ENCODE data around the gene MBTPS1.

MBTPS1 gene

DNA sequence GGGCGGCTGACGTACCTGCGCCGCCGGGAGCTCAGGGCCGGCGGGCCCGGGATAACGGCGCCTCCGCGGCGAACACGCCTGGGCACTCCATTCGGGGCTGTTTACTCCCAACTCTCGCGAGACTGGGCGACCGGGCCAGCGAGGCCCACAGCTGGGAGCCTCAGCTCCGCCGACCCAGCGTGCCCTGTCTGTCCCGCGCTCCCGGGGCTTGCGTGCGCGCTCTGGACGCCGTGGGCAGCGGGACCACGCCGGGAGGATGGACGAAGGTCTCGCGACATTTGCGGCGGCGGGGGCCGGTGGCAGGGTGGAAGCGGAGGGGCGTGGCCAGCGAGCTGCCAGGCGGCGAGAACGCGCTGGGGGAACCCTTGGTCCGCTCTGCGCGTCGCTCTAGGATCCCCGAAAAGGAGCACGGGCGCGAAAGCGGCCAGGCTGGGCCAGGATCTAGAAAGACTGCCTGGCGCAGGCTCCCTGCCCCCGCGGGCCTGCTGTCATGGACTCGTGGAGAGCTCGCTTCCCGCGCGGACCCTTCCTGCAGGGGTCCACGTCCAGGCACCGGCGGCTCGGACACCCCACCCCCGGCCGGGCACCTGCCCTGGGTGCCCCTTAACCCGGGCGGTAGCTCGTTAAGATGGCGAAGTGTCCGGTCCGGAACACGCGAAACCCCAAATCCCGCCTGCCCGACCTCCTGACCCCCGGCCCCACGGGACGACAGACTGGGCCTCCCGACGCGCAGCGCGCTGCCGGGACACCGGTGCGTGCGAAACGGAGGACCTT is at the start of gene MBTPS1:
Gene MBTPS1 (minus strand): TSS at position 223 of the 774 bp plus-strand sequence. CDS start 15,159 bp downstream, outside the sequence.
- peak; percentile 55 for DNase-seq

DNA sequence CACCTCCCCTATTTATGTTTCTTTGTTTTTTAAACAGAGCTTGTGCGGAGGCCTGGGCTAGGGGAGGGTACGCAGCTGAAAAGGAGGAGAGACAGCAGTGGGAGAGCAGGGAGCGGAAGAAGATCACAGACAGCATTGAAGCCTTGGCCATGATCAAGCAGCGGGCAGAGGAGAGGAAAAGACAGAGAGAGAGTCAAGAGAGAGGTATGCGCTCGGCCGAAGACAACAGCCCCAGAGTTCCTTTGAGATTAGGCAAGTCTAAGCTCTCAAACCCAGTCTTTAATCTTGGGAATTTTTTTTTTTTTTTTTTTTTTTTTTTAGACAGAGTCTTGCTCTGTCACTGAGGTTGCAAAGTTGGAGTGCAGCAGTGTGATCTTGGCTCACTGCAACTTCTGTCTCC is 49.0 kb upstream of the MBTPS1 start:
- DNase-seq, result no peak

GRCh38 chr16:84161801-84162200 is 45.1 kb upstream of the MBTPS1 start:
- no peak for DNase-seq

GRCh38 chr16:84161037-84161436 is 44.3 kb upstream of the MBTPS1 start:
- no peak for DNase-seq

DNA sequence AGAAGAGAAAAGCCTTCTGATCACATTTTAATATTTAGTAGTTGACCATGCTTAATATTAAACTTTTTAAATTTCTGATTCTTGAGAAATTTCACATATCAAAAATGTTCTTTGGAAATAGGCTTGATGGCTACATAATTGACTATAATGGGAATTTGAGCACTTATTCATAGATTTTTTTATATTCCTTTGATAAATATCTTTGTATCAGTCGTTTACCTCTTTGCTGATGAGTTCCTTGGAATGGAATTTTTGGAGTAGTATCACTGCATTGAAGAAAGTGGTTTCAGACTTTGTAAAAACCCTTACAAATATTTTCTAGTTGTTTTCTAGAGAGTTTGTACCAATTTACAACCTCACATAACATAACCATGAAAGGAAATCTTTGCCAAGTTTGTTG is 43.1 kb upstream of the MBTPS1 start:
- no peak for DNase-seq

DNA sequence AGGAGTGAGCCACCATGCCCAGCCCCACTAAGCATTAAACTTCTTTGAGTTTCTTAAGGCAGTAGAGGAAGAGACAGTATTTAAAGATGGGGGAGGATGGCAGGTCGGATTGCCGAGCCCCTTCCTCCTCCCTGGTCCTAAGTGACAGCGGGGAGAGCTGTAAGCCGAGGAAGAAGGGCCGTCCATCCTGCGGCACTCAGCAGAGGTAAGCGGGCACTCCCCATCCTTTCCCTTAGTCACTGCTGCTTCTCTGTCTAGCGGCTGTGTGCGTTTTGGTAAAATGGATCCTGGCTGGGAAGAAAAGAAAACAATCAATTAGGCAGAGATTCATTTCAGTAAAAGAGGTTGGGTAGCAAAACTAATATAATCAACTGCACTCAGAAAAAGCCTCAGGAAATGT is 42.3 kb upstream of the MBTPS1 start:
- DNase-seq, result no peak

DNA sequence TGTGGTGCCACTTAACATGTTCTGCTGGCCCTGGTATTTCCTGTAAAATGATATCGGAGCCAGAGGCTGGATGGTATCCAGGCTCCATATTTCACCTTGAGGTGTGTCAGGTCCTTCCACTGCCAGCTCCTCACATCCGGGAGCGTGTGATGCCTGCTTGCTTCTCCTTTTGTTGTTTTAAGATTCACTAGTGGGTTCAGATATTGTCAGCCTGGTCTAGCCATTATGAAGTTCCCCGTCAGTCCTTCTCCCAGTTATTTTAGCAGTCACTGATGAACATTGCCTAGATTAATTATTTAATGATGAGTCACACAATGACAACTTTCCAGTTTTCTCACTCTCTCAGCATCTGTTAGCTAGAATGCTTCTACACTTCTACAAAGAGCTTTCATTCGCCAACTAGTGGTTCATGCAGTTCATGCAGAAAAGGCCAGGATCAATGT is 39.6 kb upstream of the MBTPS1 start:
- DNase-seq, result no peak

- no peak for DNase-seq
Observed at GRCh38 chr16:84155771-84156170, 39.0 kb upstream of the MBTPS1 start.

DNA sequence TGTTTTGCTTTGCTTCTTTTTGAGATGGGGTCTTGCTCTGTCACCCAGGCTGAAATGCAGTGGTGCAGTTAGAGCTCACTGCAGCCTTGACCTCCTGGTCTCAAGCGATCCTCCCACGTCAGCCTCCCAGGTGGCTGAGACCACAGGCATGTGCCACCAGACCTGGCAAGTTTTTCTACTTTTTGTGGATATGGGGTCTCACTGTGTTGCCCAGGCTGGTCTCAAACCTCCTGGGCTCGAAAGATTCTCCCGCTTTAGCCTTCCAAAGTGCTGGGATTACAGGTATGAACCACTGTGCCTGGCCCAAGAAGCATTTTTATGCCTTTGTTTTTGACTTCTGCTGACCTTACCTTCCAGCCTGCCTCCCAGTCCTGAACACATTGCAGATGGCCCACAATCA is 38.5 kb upstream of the MBTPS1 start:
- DNase-seq, result no peak

DNA sequence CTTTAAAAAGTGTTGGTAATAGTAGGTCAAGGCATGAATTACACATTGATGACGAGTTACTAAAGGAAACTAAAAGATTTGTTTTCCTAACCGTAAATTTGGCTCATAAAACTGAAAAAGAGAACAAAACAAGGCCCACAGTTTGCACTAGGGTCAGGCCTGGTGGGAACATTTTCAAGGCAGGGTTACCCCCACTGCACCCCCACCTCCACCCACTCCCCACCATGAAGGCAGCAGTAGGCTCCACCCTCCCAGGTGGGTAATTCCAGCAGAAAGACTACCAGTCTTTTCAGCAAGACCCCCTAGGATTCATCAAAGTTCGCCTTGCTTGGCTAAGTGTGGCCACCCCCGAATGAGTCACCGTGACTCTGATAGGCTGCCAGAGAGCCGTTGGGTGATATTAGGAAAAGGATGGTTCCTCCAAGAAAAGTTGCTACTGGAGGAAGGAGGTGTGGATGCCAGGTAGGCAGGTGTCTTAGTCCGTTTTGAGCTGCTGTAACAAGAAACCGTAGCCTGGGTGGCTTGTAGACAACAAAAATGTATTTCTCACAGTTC is 37.0 kb upstream of the MBTPS1 start:
- no peak for DNase-seq

DNA sequence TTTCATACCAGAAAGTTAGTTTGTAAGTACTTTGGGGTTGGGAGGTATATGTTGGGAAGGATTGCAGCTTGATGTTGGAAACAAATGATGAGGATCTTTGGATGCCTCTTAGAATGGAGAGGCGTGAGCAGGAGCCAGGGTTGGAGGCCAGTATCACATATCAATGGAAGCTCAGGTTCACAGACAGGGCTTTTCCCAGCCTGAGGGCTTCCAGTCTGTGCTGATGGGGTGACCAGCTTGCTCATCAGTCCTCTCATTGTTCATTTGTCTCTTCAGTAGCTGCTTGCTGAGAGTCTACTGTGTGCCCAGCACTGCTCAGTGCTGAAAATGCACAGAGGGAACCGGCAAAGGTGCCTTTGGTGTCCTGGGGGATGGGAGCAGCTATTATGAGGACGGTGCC is 34.2 kb upstream of the MBTPS1 start:
- DNase-seq, result no peak

- DNase-seq, result no peak
Observed at GRCh38 chr16:84144859-84145639, 28.3 kb upstream of the MBTPS1 start, which contains the start of the genes DNAAF1 and HSDL1. Gene DNAAF1 (plus strand): TSS chr16:84145308. CDS start chr16:84145441, 133 bp downstream. Gene HSDL1 (minus strand): TSS chr16:84145177. CDS start chr16:84131321, 13,856 bp downstream.

DNA sequence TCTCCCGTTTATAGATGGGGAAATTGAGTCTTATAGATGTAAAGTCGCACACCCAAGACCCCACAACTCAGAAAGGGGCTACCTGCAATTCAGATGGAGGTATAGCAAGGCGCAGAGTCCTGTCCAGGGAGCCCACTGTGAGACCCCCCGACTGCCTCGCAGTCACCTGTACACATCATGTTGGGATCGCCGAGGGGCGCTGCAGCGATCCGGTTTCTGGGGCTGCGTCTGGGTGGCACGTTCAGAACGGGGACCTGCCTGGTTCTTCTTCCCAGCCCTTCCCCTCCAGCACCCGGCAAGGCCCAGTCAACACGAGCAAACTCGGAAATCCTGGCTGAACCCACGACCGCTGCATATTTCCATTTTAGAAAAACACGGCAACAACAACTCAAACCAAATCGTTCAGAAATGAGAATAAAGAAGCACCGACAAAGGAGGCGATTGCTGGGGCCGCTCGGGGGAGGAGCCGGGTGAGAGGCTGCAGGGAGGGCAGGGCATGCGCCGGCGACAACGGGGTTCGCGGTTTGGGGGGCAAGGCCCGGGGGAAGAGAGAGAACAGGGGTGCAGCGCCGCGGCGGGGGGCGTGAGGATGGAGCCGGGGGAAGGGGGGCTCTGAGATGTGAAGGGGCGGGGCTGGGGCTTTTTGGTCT is 27.6 kb upstream of the MBTPS1 start:
- DNase-seq, result no peak

- no peak for DNase-seq
Observed at GRCh38 chr16:84143784-84144199, 27.1 kb upstream of the MBTPS1 start.

DNA sequence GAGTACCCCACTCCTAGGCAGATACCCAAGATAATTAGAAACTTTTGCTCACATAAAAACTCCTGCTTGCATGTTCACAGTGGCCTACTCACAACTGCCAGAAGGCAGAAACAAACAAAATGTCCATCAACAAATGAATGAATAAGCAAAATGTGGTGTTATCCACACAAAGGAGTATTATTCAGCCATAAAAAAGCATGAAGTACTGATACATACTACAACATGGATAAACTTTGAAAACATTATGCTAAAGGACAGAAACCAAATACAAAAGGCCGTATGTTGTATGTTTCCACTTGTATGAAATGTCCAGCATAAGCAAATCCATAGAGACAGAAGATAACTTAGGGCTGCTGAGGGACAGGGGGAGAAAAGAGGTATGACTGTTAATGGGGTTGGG is 26.3 kb upstream of the MBTPS1 start:
- no peak for DNase-seq

- DNase-seq, result no peak
Observed at GRCh38 chr16:84141143-84141670, 24.5 kb upstream of the MBTPS1 start.

DNA sequence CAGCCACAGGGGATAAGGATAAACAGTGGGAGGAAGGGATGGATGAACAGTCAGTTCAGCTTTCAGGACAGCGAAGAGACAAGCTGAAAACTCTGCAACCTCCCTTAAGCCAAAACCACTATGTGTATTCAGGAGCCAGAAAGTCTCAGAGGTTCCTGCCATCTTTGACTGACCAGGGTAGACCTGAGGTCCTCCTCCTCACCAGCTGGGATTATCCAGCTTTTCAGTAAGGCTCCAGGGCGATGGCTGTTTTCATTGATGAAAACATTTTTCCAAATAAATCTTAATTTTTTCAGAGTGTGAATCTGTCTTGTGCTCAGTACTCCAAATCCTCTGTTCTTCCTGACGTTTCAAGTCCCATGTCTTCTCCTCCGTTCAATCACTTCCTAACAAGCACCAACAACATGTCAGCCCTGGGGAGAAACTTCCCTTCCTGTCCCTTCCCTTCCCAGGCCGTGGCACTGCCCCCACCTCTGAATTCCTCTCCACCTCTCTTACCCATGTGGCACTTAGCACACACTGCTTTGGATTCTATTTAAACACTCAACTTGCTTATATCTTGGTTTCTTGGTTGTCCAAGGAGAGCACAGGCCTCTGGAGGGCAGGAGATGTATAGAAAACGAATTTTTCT is 23.0 kb upstream of the MBTPS1 start:
- DNase-seq, result no peak

DNA sequence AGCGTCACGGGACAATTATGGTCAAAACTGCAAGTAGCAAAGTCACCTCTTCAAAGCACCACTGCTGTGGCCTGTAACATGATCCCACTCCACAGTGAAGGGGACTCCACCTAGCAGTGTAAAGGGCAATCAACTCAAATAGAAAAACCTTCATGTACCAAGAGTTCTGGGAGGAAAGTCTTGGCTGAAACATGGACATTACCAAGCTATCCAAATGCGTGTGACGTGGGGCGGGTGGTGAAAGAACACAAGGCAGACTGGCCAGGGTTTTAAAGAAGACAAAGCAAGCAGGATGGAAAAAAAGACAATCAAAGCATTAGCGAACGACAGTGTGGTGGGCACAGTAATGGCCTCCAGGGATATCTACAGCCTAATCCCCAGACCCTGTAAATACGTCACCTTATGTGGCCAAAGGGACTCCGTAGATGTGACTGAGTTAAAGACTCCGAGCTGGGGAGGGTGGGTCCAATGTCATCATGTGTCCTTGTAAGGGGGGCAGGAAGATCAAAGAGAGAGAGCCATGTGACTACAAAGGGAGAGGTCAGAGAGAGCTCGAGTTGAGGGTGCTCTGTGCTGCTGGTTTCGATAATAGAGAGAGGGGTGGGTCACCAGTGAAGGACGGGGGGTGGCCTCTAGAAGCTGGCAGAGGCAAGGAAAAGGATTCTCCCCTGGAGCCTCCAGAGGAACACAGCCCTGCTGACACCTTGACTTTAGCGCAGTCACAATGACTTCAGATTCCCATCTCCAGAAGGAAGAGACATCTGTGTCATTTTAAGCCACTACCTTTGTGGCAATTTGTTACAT is 22.3 kb upstream of the MBTPS1 start:
- DNase-seq, result no peak

GRCh38 chr16:84138500-84138823 is 21.7 kb upstream of the MBTPS1 start:
- no peak for DNase-seq

GRCh38 chr16:84137769-84138357 is 21.1 kb upstream of the MBTPS1 start:
- DNase-seq, result no peak

DNA sequence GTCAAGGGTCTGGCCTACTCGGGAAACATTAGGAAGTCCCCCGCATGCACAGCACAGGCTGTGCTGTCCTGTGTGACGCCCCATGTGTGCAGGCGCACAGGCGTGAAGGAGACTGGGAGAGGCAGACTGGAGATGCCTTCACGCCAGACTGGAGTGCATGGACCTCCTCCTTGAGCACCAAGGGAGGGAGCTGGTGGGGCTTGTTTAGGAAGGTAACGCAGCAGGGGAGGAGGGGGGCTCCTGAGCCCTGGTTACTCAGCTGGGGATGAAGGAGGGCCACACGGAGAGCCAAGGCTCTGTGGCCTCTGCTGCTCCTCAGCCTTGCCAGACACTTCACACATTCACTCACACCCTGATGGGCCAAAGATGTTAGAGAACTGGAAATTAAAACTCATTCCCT is 20.5 kb upstream of the MBTPS1 start:
- no peak for DNase-seq

All from SIG-M5 (cell line).